GM21360 (cell line): ENCODE measurements around the gene CROCC.

ENCODE experiments used
- ATAC-seq: cut with Tn5 transposase; IDR thresholded peaks from one replicate; pipeline ENCODE4 v1.9.1; 2021; ENCODE audit warnings: mild to moderate bottlenecking, moderate library complexity; ENCODE audit not compliant: unreplicated experiment

CROCC gene

GRCh38 chr1:16966282-16966681, 44.6 kb downstream of the CROCC start:
- no peak for ATAC-seq

GRCh38 chr1:16967095-16967575, 45.4 kb downstream of the CROCC start:
- no peak for ATAC-seq

GRCh38 chr1:16967962-16968361, 46.2 kb downstream of the CROCC start:
- ATAC-seq = no peak

DNA sequence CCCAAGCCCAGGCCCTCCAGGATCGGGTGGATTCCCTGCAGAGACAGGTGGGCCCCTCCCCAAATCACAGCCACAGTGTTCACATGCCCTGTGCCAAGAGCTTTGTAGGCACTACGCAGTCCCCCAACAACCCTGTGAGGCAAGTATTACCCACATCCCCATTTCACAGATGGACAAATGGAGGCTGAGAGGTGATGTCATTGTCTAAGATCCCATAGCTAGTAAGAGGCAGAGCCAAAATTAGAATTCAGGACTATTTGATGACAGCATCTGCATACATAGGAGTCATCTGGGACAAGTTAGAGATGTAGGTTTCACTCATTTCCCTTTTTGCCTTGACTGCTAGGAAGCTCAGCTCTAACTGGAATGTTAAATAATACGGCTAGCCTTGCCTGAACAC, 46.6 kb downstream of the CROCC start:
- no peak for ATAC-seq

- no peak for ATAC-seq
Observed at GRCh38 chr1:16969057-16969611, 47.4 kb downstream of the CROCC start.

DNA sequence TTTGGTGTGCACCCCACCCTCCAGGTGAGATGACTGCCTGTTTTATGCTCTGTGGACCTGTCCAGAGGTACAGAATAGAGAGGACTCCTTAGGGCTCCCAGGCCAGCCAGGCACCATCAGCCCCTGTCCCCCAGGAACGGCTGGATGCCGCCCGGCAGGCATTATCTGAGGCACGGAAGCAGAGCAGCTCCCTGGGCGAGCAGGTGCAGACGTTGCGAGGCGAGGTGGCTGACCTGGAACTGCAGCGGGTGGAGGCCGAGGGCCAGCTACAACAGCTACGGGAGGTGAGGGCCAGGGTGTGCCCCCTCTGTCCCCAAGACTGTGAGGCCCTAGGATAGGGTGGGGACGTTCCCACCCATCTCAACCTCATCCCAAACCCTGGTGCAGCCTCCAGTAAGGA, 47.9 kb downstream of the CROCC start:
- no peak for ATAC-seq

DNA sequence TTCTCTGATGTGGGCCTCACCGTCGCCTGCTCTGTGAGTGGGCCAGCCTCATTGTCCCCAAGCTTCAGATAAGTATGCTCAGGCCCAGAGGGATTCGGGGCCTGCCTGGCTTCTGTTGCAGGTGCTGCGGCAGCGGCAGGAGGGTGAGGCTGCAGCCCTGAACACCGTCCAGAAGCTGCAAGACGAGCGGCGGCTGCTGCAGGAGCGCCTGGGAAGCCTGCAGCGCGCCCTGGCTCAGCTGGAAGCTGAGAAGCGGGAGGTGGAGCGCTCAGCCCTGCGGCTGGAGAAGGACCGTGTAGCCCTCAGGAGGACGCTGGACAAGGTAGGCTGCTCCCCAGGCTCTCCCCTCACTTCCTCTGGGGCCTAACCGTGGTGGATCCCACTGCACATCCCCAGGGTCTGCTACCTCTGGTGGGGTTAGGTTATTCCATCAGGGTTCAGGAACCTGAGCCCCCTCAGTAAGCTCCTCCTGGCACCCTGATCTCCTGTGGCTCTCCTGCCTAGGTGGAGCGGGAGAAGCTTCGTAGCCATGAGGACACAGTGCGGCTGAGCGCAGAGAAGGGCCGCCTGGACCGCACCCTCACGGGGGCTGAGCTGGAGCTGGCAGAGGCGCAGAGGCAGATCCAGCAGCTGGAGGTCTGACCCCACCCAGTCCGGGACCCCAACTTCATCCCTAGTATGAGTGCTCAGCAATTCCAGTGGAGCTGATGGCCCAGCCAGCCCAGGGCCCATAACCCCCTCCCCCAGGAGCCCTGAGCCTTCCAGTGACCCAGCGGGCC, 48.6 kb downstream of the CROCC start:
- no peak for ATAC-seq

GRCh38 chr1:16971341-16972188, 49.8 kb downstream of the CROCC start:
- no peak for ATAC-seq

GRCh38 chr1:16972189-16972895, 50.6 kb downstream of the CROCC start:
- ATAC-seq = no peak

DNA sequence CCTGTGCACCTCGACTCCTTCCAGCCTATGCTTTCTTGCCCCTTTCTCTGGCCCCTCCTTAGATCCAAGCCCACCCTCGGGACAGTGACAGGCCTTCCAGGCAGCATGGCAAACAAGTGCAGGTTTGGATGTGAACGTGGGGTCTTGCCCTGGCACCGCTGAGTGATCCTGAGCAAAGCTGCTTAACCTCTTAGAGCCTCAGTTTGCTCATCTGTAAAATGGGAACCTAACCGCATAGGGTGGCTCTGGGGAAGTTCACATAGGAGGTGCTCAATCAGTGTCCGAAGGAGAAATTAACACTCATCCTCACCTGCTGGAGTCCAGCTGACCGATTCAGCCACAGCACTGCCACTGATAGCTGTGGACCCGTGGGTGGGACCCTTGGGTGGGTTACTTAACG, 51.5 kb downstream of the CROCC start:
- no peak for ATAC-seq

- ATAC-seq = no peak
Observed at GRCh38 chr1:16975211-16975610, 53.5 kb downstream of the CROCC start.

DNA sequence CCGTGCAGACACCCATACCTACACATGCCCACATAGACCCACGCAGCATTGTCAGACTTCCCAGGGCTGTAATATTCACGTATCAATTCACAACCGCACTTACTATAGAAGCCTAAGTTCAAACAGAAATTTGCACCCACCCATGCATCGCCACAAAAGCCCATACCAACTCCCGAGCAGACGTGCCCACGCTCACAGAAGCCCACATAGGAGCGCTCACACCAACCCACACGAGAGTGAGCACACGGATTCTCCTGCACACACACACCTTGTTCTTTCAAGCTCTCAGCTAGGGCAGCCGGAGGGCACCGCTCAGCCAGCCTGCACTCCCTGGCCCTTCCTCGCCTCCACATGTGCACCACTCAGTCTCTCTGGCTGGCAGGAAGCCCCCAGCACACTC, 54.1 kb downstream of the CROCC start:
- no peak for ATAC-seq

DNA sequence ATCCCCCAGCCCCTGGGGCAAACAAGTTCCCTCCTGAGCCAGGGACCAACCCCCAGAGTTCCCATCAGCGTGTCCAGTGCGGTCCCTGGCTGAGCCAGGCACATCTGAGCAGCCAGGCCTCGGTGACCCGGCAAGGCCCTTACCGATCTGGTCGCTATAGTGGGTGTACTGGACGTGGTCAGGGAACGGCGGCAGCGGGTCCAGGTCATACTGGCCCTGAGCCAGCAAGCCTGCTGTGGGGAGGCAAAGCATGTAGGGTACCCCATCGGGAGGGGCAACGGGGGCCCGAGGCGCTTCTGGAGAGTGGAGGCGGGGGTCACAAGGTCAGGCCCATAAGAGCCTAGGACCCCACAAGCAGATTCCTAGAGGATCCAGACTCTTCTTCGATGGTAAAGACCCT, 55.2 kb downstream of the CROCC start:
- ATAC-seq = no peak

DNA sequence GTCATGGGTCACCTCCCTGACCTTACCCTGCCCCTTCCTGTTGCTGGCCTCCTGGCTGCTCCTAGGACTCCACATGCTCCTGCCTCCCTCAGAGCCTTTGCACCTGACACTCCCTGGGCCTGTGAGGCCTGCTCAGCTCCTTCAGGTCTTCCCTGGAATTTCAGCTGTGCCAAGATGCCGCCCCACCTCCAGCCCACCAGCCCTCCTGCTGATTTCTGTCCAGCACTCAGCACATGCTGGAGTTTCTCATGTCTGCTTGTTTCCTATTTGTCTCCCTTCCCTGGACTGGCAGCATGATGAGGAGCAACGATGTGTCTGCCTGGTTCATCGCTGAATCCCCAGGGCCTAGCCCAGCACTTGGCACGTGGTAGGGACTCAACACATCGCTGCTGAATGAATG, 55.6 kb downstream of the CROCC start:
- no peak for ATAC-seq

- no peak for ATAC-seq
Observed at GRCh38 chr1:16978139-16978538, 56.4 kb downstream of the CROCC start.

DNA sequence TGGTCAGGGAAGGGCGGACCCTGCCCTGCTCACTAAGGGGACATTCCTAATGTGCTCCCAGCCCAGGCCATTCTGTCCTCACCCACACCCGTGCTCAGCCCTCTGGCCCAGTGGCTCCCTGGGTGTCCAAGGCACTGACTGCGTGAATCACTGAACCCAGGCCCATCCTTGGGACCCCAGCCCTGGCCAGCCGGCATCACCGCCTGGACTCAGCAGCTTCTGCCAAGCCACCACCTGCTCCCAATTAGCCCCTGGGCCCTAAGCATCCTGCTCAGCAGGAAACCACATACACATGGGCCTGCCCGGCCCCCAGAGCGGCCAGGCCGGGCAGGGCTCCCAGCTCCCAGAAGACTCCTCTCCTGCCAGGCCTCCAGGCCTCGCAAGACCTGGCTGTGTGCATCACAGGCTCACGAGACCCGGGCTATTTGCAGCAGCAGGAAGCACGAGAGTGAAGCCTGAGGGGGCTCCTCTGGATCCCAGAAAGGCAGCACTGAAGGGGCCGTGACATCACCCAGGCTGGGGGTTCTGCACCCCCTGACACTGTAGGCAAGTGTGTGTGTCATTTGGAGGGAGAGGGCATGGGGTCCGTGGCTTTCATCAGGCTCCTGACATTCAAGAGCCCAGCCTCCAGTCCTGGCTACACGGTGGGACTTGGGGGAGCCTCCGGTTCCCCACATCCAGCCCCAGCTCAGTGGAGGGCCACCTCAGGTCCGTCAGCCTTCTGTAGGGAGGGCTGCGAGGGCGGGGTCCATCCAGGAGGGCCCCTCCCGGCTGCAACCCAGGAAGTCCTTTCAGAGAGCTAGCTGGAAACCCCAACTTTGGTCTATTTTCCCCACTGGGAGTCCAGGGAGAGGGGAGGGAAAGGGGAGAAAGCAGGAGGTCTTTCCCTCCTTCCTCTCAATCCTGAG, 57.1 kb downstream of the CROCC start:
- no peak for ATAC-seq

- ATAC-seq = no peak
Observed at GRCh38 chr1:16979475-16980327, 58.0 kb downstream of the CROCC start.

- no peak for ATAC-seq
Observed at GRCh38 chr1:16980473-16981268, 58.9 kb downstream of the CROCC start, which contains the start of gene MFAP2. Gene MFAP2, minus strand, starts transcription at chr1:16980620. Its CDS starts 2,347 bp downstream, at chr1:16978273.
